Panc1 (cell line): ENCODE measurements around the gene SLFN12. TPM values are rescaled to one million over a fixed set of nuclear protein-coding genes. Genes with fewer than 3 reads are reported as not detected.
"Not testable (repeated sequence)": the region's sequence is repeated elsewhere in the genome, so short reads cannot be mapped to it uniquely, and the experiment has no call there.

Source experiments
- ATAC-seq: fragments of 200-7000 bp; cut with Tn5 transposase; 2 replicates; pipeline ENCODE4 v1.9.1; 2020; ENCODE audit warnings: mild to moderate bottlenecking, moderate library complexity
- BruUV-seq: library from RNA; stranded (reverse); fragments of 400-500 nt; replicated peaks from 2 replicates; lab custom pipeline; 2021; lab: Mats Ljungman, UMichigan
- CTCF ChIA-PET: fragments of 300-600 bp; sonication (Branson Sonifier 250); formaldehyde crosslinking; loops from one replicate; lab custom pipeline; 2022; ENCODE audit warnings: antibody characterized with exemption; lab: Charles Lee
- POLR2A ChIA-PET: fragments of 300-600 bp; sonication (Branson Sonifier 250); formaldehyde crosslinking; loops from one replicate; lab custom pipeline; 2022; ENCODE audit warnings: antibody characterized with exemption; lab: Charles Lee
- DNase-seq: peaks from one replicate; pipeline ENCODE4 v3.0.0-alpha.2; 2010; ENCODE audit warnings: low read depth, low spot score
- H3K27ac ChIP-seq: 2 replicates; pipeline ENCODE4 v1.5.1; 2011; ENCODE audit warnings: mild to moderate bottlenecking, low read length, inconsistent platforms
- H3K27me3 ChIP-seq: fragments of 200-500 bp; sonication (Bioruptor generic); 2 replicates; pipeline ENCODE4 v1.6.0; 2014; ENCODE audit warnings: low read length, inconsistent platforms; ENCODE audit not compliant: control insufficient read depth, insufficient read depth
- H3K36me3 ChIP-seq: fragments of 200-500 bp; sonication (Bioruptor generic); 2 replicates; pipeline ENCODE4 v1.5.1; 2014; ENCODE audit warnings: inconsistent platforms, mild to moderate bottlenecking, low read length, moderate library complexity; ENCODE audit not compliant: control insufficient read depth, insufficient read depth
- H3K4me1 ChIP-seq: 2 replicates; pipeline ENCODE4 v1.5.1; 2011; ENCODE audit warnings: inconsistent platforms, mild to moderate bottlenecking, low read length, moderate library complexity; ENCODE audit not compliant: control insufficient read depth, insufficient read depth
- H3K4me3 ChIP-seq, 2 experiments: 2 replicates each; pipeline ENCODE4 v1.5.1; 2011 to 2012; ENCODE audit warnings: low read depth in 2 of 2, low read length in 2 of 2, mild to moderate bottlenecking in 2 of 2, inconsistent platforms in 1 of 2, moderate library complexity in 1 of 2
- H3K9me3 ChIP-seq: fragments of 200-500 bp; sonication (Bioruptor generic); 2 replicates; pipeline ENCODE4 v1.5.1; 2014; ENCODE audit warnings: low read depth, mild to moderate bottlenecking, inconsistent platforms, low read length, moderate library complexity; ENCODE audit not compliant: control insufficient read depth, insufficient read depth
- POLR2AphosphoS5 ChIP-seq: IDR thresholded peaks from 2 replicates; pipeline ENCODE4 v1.6.1; 2012; ENCODE audit warnings: mild to moderate bottlenecking, low read depth, low read length, moderate library complexity
- SIN3A ChIP-seq: IDR thresholded peaks from 2 replicates; pipeline ENCODE4 v1.6.1; 2012; ENCODE audit warnings: low read depth, mild to moderate bottlenecking, low read length, moderate library complexity, borderline replicate concordance; ENCODE audit not compliant: insufficient read depth
- TCF7L2 ChIP-seq: IDR thresholded peaks from 2 replicates; pipeline ENCODE4 v1.6.1; 2011; ENCODE audit warnings: mild to moderate bottlenecking, low read depth, low read length, inconsistent platforms
- in situ Hi-C: cut with HindIII; loops from 2 replicates; pipeline ENCODE4 v1.10.0; 2016; ENCODE audit warnings: low sequenced_read_pairs, low pct_unique_long_range_greater_than_20kb
- intact Hi-C: fragments of 100-400 bp; cut with micrococcal nuclease; formaldehyde crosslinking; loops from one replicate; pipeline ENCODE4 v1.10.0; 2022; ENCODE audit not compliant: unreplicated experiment
- total RNA-seq: library from RNA; stranded (reverse); gene quantifications from one replicate; pipeline ENCODE4 v1.2.1, GENCODE V29; 2021; ENCODE audit not compliant: unreplicated experiment
- TF ChIP-seq, protein P1 (sequence below): fragments of 450-650 bp; IDR thresholded peaks from 2 replicates; pipeline ENCODE4 v1.5.1; 2017; ENCODE audit warnings: mild to moderate bottlenecking
- TF ChIP-seq, protein P2 (sequence below), 2 experiments: IDR thresholded peaks; 2 replicates each; pipeline ENCODE4 v1.6.1; 2011 to 2012; ENCODE audit warnings: low read depth in 2 of 2, control low read depth in 1 of 2, low read length in 1 of 2, mild to moderate bottlenecking in 1 of 2, moderate library complexity in 1 of 2; ENCODE audit not compliant: insufficient read depth in 1 of 2

Gene SLFN12
- total RNA-seq, 1 experiment from 2014 or later, result 35.2 TPM

DNA sequence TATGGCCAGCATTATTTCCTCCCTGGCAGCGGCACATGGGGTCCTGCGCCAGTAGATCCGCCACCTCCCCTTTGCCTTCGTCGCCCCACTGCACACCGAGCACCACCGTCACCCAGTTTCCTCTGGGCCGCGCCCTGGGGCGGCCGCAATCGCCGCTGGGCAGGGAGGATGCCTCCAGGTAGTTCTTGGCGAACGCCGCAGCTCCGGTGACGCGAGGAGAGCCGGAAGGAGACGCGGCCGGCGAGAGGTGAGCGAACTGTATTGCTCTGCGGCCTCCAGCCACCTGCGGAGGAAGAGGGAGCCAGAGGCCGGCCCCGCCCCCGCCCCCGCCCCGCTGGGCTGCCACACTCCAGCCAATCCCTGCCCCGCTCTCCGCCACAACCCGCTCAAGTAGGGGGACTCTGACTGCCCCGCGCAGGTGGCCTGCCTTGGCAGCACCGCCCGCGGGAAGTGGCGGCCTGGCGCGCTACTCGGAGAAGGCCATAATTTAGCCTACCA lies 28.1 kb upstream of the SLFN12 start:
- ATAC-seq, result peak; percentile 97
- peak overlapping the region; percentile 40 to 47 for H3K4me3 ChIP-seq
- no peaks in the 10 kb centered on the region for H3K36me3 ChIP-seq
- ChIA-PET CTCF (no interaction called here), POLR2A (no interaction called here)
- in situ Hi-C loops (no loop called here), intact Hi-C loops (no loop called here)
- no peak for DNase-seq
- H3K27ac ChIP-seq, result no peak overlapping the region
- TF ChIP-seq, protein P1, sequence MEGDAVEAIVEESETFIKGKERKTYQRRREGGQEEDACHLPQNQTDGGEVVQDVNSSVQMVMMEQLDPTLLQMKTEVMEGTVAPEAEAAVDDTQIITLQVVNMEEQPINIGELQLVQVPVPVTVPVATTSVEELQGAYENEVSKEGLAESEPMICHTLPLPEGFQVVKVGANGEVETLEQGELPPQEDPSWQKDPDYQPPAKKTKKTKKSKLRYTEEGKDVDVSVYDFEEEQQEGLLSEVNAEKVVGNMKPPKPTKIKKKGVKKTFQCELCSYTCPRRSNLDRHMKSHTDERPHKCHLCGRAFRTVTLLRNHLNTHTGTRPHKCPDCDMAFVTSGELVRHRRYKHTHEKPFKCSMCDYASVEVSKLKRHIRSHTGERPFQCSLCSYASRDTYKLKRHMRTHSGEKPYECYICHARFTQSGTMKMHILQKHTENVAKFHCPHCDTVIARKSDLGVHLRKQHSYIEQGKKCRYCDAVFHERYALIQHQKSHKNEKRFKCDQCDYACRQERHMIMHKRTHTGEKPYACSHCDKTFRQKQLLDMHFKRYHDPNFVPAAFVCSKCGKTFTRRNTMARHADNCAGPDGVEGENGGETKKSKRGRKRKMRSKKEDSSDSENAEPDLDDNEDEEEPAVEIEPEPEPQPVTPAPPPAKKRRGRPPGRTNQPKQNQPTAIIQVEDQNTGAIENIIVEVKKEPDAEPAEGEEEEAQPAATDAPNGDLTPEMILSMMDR, result no peak
- no peak for TF ChIP-seq POLR2AphosphoS5
- no peak for TF ChIP-seq TCF7L2
- no peak for TF ChIP-seq SIN3A
- TF ChIP-seq, protein P2, sequence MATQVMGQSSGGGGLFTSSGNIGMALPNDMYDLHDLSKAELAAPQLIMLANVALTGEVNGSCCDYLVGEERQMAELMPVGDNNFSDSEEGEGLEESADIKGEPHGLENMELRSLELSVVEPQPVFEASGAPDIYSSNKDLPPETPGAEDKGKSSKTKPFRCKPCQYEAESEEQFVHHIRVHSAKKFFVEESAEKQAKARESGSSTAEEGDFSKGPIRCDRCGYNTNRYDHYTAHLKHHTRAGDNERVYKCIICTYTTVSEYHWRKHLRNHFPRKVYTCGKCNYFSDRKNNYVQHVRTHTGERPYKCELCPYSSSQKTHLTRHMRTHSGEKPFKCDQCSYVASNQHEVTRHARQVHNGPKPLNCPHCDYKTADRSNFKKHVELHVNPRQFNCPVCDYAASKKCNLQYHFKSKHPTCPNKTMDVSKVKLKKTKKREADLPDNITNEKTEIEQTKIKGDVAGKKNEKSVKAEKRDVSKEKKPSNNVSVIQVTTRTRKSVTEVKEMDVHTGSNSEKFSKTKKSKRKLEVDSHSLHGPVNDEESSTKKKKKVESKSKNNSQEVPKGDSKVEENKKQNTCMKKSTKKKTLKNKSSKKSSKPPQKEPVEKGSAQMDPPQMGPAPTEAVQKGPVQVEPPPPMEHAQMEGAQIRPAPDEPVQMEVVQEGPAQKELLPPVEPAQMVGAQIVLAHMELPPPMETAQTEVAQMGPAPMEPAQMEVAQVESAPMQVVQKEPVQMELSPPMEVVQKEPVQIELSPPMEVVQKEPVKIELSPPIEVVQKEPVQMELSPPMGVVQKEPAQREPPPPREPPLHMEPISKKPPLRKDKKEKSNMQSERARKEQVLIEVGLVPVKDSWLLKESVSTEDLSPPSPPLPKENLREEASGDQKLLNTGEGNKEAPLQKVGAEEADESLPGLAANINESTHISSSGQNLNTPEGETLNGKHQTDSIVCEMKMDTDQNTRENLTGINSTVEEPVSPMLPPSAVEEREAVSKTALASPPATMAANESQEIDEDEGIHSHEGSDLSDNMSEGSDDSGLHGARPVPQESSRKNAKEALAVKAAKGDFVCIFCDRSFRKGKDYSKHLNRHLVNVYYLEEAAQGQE (IDR thresholded peaks at IDR 0.05; ENCODE audit: insufficient read depth in 1 of 2, low read depth in 2 of 2, low read length in 1 of 2), result no peak
- H3K4me1 ChIP-seq, result no peaks in the 10 kb centered on the region
- no peaks in the 10 kb centered on the region for H3K9me3 ChIP-seq
- BruUV-seq, result no TSS peak
- H3K27me3 ChIP-seq, result peaks cover 23% of the 10 kb centered on the region

DNA sequence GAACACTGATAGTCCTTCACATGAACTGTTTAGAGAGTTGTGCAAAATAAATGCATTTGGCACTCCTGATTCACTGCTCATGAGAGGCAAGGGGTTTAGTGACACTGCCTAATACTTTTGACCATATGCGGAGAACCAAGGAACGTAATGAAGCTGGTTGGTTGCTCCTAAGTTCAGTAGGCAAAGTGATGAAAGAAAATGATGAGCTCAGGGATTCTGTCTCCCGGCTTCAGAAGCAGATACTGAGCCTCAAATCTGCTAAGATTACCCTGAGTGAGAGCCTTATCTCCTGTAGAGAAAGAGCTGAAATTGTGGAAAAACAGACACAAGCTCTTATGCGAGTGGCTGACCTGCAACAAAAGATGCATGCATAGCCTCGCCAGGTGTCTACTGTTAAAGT lies 21.7 kb upstream of the SLFN12 start:
- BruUV-seq, intact Hi-C loops, in situ Hi-C loops, H3K4me3 ChIP-seq, H3K36me3 ChIP-seq, H3K9me3 ChIP-seq, H3K27me3 ChIP-seq, H3K27ac ChIP-seq, ATAC-seq, H3K4me1 ChIP-seq, DNase-seq: not testable (repeated sequence)
- ChIA-PET POLR2A (interaction anchor here (0.6 kb wide), 1 partner anchor 15 kb away, joined by 6 read pairs; no protein-coding TSS in a partner anchor), CTCF (interaction anchor here (0.6 kb wide), 2 partner anchors 135 to 333 kb away, joined by 3 read pairs; partner anchors contain the start of gene FNDC8)

DNA sequence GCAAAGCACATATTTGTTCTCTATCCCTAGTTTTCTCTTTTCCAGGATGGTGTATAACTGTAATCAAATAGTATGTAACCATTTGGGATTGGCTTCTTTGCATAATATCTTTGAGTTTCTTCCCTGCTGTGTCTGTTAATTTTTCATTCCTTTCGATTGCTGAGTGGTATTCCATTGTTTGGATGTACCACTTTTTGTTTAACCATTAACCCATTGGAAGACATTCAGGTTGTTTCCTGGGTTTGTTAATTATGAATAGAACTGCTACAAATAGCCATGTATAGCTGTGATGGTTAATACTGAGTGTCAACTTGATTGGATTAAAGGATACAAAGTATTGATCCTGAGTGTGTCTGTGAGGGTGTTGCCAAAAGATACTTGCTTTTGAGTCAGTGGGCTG lies 20.9 kb upstream of the SLFN12 start:
- BruUV-seq, result no TSS peak
- ATAC-seq (no peak), DNase-seq (no peak)
- Histone ChIP-seq H3K4me3 (no peak overlapping the region), H3K36me3 (no peaks in the 10 kb centered on the region), H3K27ac (no peak overlapping the region), H3K9me3 (no peaks in the 10 kb centered on the region), H3K27me3 (no peaks in the 10 kb centered on the region), H3K4me1 (no peaks in the 10 kb centered on the region)
- ChIA-PET POLR2A (no interaction called here), CTCF (no interaction called here)
- in situ Hi-C loops, result no loop called here
- TF ChIP-seq SIN3A (no peak), TCF7L2 (no peak), POLR2AphosphoS5 (no peak)
- TF ChIP-seq, protein P2 (IDR thresholded peaks at IDR 0.05; ENCODE audit: insufficient read depth in 1 of 2, low read depth in 2 of 2, low read length in 1 of 2), result no peak
- TF ChIP-seq, protein P1, result no peak
- intact Hi-C loops, result no loop called here
